Measurements from ENCODE around the gene MAP3K14.
"Not testable (repeated sequence)": the region's sequence is repeated elsewhere in the genome, so short reads cannot be mapped to it uniquely, and the experiment has no call there.

Gene MAP3K14

DNA sequence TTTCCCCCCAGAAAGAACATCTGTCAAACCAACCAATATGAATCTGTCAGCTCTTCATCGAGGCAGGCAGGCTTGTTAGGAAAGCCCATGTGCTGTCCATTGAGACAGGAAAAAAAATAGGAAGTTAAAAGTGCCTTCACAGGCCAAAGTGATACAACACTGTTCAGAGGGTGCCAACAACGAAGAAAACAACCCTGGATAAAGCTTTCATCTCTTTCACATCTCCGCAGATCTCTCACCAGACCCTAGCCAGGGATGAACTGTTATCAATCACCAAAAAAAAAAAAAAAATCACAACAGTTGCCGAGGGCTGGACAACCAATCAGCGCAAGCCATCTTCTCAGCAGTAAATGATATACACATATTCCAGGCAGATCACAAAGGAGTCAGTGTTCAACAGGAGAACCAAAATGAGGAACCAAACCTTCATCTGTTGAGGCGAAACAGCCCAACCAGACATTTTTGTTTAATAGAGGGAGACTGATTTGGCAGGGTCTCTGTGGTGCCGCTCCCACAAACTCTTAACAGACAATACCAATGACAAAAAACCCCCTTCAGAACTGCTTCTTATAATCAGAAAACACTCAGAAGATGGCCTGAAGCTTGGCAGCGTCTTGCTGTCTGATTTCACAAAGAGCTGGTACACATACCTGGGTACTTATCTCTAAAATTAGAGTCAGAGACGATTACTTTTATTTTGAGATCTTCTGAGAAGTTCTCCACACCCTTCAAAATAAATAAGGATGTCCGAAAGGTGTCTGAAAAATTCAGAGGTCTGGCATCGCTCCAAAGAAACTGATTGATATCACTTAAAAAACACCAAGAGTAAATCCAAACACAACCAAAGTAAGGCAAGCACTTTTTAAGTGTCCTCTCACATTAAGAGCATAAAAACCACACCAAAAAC is 1.8 kb downstream of the MAP3K14 start:
- peak; percentile 48 for DNase-seq

GRCh38 chr17:45313996-45314740 is 2.7 kb downstream of the MAP3K14 start:
- no peak for DNase-seq

DNA sequence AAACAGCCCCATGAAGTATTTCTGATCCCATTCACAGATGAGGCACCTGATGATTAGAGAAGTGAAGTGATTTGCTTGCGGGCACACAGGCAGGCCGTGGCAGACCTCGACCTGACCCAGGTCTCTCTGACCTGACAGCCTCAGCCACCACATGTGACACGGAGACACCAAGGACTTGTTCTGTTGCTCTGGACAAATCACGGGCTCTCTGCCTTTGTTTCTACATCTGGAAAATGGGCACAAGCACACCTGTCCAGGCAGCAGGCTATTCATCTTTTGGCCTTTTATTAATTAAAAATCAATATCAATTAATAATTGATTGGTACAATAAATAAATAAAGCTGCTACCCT is 3.4 kb downstream of the MAP3K14 start:
- DNase-seq, result no peak

- no peak for DNase-seq
Measured at GRCh38 chr17:45312477-45313420, 4.1 kb downstream of the MAP3K14 start.

GRCh38 chr17:45311760-45312476 is 4.9 kb downstream of the MAP3K14 start:
- peak; percentile 74 for DNase-seq

- DNase-seq, result no peak
Measured at GRCh38 chr17:45311401-45311759, 5.4 kb downstream of the MAP3K14 start.

GRCh38 chr17:45310380-45311324 is 6.2 kb downstream of the MAP3K14 start:
- DNase-seq, result no peak

GRCh38 chr17:45309400-45309799 is 7.4 kb downstream of the MAP3K14 start:
- no peak for DNase-seq

DNA sequence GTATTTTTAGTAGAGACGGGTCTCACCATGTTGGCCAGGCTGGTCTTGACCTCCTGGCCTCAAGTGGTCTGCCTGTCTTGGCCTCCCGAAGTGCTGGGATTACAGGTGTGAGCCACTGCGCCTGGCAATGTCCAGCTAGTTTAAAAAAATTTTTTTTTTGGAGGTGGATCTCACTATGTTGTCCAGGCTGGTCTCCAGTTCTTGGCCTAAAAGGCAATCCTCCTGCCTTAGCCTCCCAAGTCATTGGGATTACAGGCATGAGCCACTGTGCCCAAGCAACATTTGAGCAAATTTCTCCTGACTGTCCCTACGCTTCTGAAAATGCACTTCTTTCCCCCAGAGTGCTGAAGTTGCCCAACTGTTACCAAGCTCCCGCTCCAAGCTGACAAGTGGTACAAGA is 8.0 kb downstream of the MAP3K14 start:
- DNase-seq, result no peak

DNA sequence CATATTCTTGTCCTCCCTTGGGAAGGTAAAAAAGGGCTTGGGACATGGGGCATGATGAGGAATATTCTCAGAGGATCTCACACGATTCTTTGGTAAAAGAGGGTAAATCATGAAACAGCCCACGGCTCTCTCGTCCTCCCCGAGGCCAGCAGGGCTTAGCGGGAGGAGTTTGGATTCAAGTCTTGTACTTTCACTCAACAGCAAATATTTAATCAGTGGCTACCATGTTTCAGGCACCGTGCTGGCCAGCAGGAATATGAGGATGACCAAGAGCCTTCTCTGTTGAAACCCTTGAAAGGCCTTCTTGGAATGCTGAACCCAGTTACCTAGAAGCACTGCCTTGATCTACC is 8.8 kb downstream of the MAP3K14 start:
- no peak for DNase-seq

- peak; percentile 41 for DNase-seq
Measured at GRCh38 chr17:45307290-45308015, 9.4 kb downstream of the MAP3K14 start.

DNA sequence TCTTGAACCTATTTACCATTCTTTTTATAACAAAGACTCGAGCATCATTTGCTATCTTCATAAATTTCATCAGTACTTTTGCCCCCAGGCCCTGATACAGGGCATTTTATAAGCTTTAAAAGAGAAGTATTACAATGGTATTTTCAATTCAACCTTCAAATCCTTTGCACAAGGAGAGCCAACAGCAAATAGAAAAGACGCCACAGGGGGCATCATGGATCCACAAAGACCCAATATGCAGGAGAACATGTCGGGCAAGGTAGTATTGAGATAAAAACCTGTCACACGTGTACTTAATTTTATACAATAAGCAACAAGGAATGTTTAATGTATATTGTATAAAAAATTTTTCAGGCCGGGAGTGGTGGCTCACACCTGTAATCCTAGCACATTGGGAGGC is 10.2 kb downstream of the MAP3K14 start:
- no peak for DNase-seq

- DNase-seq, result no peak
Measured at GRCh38 chr17:45306094-45306493, 10.7 kb downstream of the MAP3K14 start.

- no peak for DNase-seq
Measured at GRCh38 chr17:45305530-45306087, 11.2 kb downstream of the MAP3K14 start.

DNA sequence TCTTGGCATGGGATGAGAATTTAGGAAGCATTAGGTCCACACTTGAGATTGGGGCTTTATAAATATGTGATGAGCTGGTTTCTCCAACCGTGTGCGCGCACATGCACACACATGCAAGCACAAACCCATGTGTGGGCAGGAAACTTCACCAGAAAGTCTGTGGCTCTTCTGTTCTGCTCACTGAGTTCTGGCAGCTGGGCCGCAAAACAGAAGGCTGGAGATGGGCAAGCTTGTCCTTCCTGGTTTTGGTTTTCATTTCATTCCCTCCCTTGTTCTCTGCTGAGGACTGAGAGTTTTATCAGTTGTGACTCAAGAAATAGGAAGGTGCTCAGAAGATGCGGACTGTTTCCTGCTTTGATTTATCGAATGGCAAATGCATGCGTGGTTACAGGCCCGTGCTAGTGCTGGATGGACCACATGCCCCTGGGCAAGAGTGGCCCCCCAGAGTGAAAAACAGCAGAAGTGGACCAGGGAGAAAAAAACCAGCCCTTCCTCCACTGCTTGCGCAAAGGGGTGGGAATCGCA is 14.1 kb downstream of the MAP3K14 start:
- no peak for DNase-seq

GRCh38 chr17:45302220-45302619 is 14.6 kb downstream of the MAP3K14 start:
- DNase-seq, result not testable (repeated sequence)

GRCh38 chr17:45301674-45302073 is 15.1 kb downstream of the MAP3K14 start:
- no peak for DNase-seq

DNA sequence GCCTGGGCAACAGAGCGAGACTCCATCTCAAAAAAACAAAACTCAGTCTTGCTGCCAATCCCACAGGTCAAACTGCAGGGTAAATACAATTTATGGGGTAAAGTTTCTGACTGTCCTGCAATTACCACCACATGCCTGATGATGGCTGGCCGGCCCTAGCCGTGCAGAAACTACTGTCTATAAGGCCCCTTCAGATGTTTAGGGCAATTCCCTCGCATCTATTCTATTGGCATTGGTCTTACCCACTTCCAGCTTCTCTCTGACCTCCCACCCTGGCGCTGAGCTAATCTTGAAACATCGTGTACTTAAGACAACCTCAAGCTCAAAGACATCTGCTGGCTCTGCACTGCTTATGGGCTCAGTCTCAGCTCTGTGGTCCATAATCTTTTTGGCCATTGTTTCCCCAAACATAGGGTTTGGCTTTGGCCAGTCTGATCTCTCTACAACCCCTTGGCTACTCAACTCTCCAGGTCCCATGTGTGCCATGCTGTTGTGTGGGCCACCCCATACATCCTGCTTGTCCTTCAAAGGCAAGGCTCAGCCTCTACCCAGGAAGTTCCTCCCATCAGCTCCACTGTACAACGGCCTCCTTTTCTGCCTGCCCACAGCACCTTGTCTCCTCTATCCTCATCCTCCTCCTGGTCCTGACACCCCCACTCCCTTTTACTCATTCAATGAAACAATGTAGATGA is 16.6 kb downstream of the MAP3K14 start:
- DNase-seq, result no peak

GRCh38 chr17:45299361-45299760 is 17.5 kb downstream of the MAP3K14 start:
- no peak for DNase-seq
